SK-N-SH (cell line): ENCODE results near the gene RAPGEF4. TPM values are rescaled to one million over a fixed set of nuclear protein-coding genes. Genes with fewer than 3 reads are reported as not detected.

Experiments used
- CTCF ChIA-PET: fragments of 300-600, 350-600 bp; formaldehyde crosslinking; extraction: SDS; loops from one replicate; lab custom pipeline; 2021; lab: Yijun Ruan, JAX
- POLR2A ChIA-PET: fragments of 350-600 bp; sonication (Branson Sonifier 250); formaldehyde crosslinking; extraction: SDS; loops from one replicate; lab custom pipeline; 2020; ENCODE audit warnings: antibody characterized with exemption, inconsistent platforms; lab: Yijun Ruan, JAX
- DNase-seq: peaks from one replicate; pipeline ENCODE4 v3.0.0; 2012
- H2AFZ ChIP-seq: fragments of 200-600 bp; sonication (generic); 2 replicates; pipeline ENCODE4 v1.8.1; 2016; ENCODE audit warnings: antibody characterized with exemption, mild to moderate bottlenecking, low read depth
- H3F3A ChIP-seq: fragments of 200-600 bp; sonication (generic); replicated peaks from 2 replicates; pipeline ENCODE3; 2016; ENCODE audit warnings: antibody characterized with exemption, mild to moderate bottlenecking; ENCODE audit not compliant: insufficient read depth
- H3K27ac ChIP-seq, 2 experiments: fragments of 200-500 bp in 1 of 2; fragments of 200-600 bp in 1 of 2; sonication (Bioruptor generic) in 1 of 2; sonication (generic), shearing (Covaris generic) in 1 of 2; 2 replicates each; pipeline versions ENCODE4 v1.5.1 to v1.6.1; 2014 to 2016; ENCODE audit warnings: low read depth in 2 of 2, inconsistent platforms in 1 of 2, low read length in 1 of 2, mild to moderate bottlenecking in 1 of 2, mixed read lengths in 1 of 2
- H3K27me3 ChIP-seq: fragments of 200-600 bp; sonication (generic), shearing (Covaris generic); 2 replicates; pipeline ENCODE4 v1.6.1; 2016; ENCODE audit warnings: mixed run types; ENCODE audit not compliant: insufficient read depth
- H3K36me3 ChIP-seq, 2 experiments: fragments of 200-500 bp in 1 of 2; fragments of 200-600 bp in 1 of 2; sonication (Bioruptor generic) in 1 of 2; sonication (generic) in 1 of 2; replicated peaks in 1 of 2; 2 replicates each; pipeline versions ENCODE3 to v1.5.1; 2014 to 2016; ENCODE audit warnings: low read length in 1 of 2, mild to moderate bottlenecking in 1 of 2; ENCODE audit not compliant: insufficient read depth in 2 of 2, control insufficient read depth in 1 of 2
- H3K4me1 ChIP-seq, 2 experiments: fragments of 200-500 bp in 1 of 2; fragments of 200-600 bp in 1 of 2; sonication (Bioruptor generic) in 1 of 2; sonication (generic), shearing (Covaris generic) in 1 of 2; 2 replicates each; pipeline versions ENCODE4 v1.5.1 to v1.6.1; 2014 to 2016; ENCODE audit warnings: low read depth in 1 of 2, low read length in 1 of 2, mixed run types in 1 of 2; ENCODE audit not compliant: insufficient read depth in 2 of 2, control insufficient read depth in 1 of 2
- H3K4me2 ChIP-seq: fragments of 200-600 bp; sonication (generic), shearing (Covaris generic); 2 replicates; pipeline ENCODE4 v1.6.1; 2017; ENCODE audit warnings: mixed run types
- H3K4me3 ChIP-seq, 2 experiments: fragments of 200-500 bp in 1 of 2; fragments of 200-600 bp in 1 of 2; sonication (Bioruptor generic) in 1 of 2; sonication (generic), shearing (Covaris generic) in 1 of 2; 2 replicates each; pipeline versions ENCODE4 v1.5.1 to v1.8.1; 2014 to 2016; ENCODE audit warnings: low read depth in 2 of 2, inconsistent platforms in 1 of 2, low read length in 1 of 2, mild to moderate bottlenecking in 1 of 2, mixed read lengths in 1 of 2, moderate library complexity in 1 of 2
- H3K79me2 ChIP-seq: fragments of 200-600 bp; sonication (generic); 2 replicates; pipeline ENCODE4 v1.8.1; 2017; ENCODE audit warnings: mild to moderate bottlenecking; ENCODE audit not compliant: insufficient read depth
- H3K9ac ChIP-seq: fragments of 200-600 bp; sonication (generic); 2 replicates; pipeline ENCODE4 v1.6.1; 2017; ENCODE audit warnings: mixed run types
- H3K9me2 ChIP-seq: fragments of 200-600 bp; sonication (generic); 2 replicates; pipeline ENCODE4 v1.6.1; 2017; ENCODE audit warnings: mixed run types
- H3K9me3 ChIP-seq: fragments of 200-600 bp; sonication (generic); 2 replicates; pipeline ENCODE4 v1.6.1; 2017; ENCODE audit warnings: mixed run types, mild to moderate bottlenecking, moderate library complexity
- H4K20me1 ChIP-seq: fragments of 200-600 bp; sonication (generic); 2 replicates; pipeline ENCODE4 v1.6.1; 2017; ENCODE audit warnings: mild to moderate bottlenecking, mixed run types; ENCODE audit not compliant: insufficient read depth
- CHD2 ChIP-seq: fragments of 150-350 bp; IDR thresholded peaks from 2 replicates; pipeline ENCODE4 v1.6.1; 2018; ENCODE audit warnings: low read length; ENCODE audit not compliant: partially characterized antibody
- CTCF ChIP-seq: fragments of 200-600 bp; sonication (generic); IDR thresholded peaks from 2 replicates; pipeline ENCODE4 v1.6.1; 2017; ENCODE audit warnings: antibody characterized with exemption, mild to moderate bottlenecking, moderate library complexity
- EP300 ChIP-seq, 2 experiments: IDR thresholded peaks; 2 replicates each; pipeline versions ENCODE4 v1.4.0 to v1.6.1; 2012; ENCODE audit warnings: borderline replicate concordance in 1 of 2, low read depth in 1 of 2, low read length in 1 of 2
- FOXJ3 ChIP-seq: sonication (generic); formaldehyde crosslinking; IDR thresholded peaks from 2 replicates; pipeline ENCODE4 v1.5.1; 2020; ENCODE audit warnings: mild to moderate bottlenecking, missing genetic modification reagents
- FOXM1 ChIP-seq: IDR thresholded peaks from 2 replicates; pipeline ENCODE4 v1.4.0; 2012; ENCODE audit warnings: low read depth, mild to moderate bottlenecking
- GABPA ChIP-seq: IDR thresholded peaks from 2 replicates; pipeline ENCODE4 v1.4.0; 2012; ENCODE audit warnings: low read depth, mild to moderate bottlenecking
- JUND ChIP-seq: IDR thresholded peaks from 2 replicates; pipeline ENCODE4 v1.4.0; 2012
- NRF1 ChIP-seq: IDR thresholded peaks from 2 replicates; pipeline ENCODE4 v1.6.1; 2012; ENCODE audit warnings: low read depth, mild to moderate bottlenecking, low read length
- RAD21 ChIP-seq: IDR thresholded peaks from 2 replicates; pipeline ENCODE4 v1.6.1; 2012; ENCODE audit warnings: mild to moderate bottlenecking, low read length
- RCOR1 ChIP-seq: fragments of 150-350 bp; IDR thresholded peaks from 2 replicates; pipeline ENCODE4 v1.6.1; 2017; ENCODE audit warnings: antibody characterized with exemption, low read length
- REST ChIP-seq: IDR thresholded peaks from 2 replicates; pipeline ENCODE4 v1.6.1; 2012; ENCODE audit warnings: mild to moderate bottlenecking, low read depth, low read length, moderate library complexity
- RFX5 ChIP-seq: IDR thresholded peaks from 2 replicates; pipeline ENCODE4 v1.6.1; 2012; ENCODE audit warnings: mild to moderate bottlenecking, improper control_type of control experiment, low read length
- RXRA ChIP-seq: IDR thresholded peaks from 2 replicates; pipeline ENCODE4 v1.4.0; 2012; ENCODE audit warnings: low read depth, mild to moderate bottlenecking, borderline replicate concordance
- SIN3A ChIP-seq: IDR thresholded peaks from 2 replicates; pipeline ENCODE4 v1.6.1; 2012; ENCODE audit warnings: low read depth, mild to moderate bottlenecking, low read length, moderate library complexity, borderline replicate concordance
- TCF12 ChIP-seq: IDR thresholded peaks from 2 replicates; pipeline ENCODE4 v1.4.0; 2012
- TEAD4 ChIP-seq: IDR thresholded peaks from 2 replicates; pipeline ENCODE4 v1.4.0; 2012; ENCODE audit warnings: mild to moderate bottlenecking, borderline replicate concordance; ENCODE audit not compliant: insufficient read depth
- USF2 ChIP-seq: fragments of 150-350 bp; IDR thresholded peaks from 2 replicates; pipeline ENCODE4 v1.6.1; 2017; ENCODE audit warnings: antibody characterized with exemption, low read length, low read depth, borderline replicate concordance
- YY1 ChIP-seq: IDR thresholded peaks from 2 replicates; pipeline ENCODE4 v1.4.0; 2012; ENCODE audit warnings: low read depth, mild to moderate bottlenecking
- WGBS: methylation state at CpG from one replicate; pipeline ENCODE4 v1.1.6; 2017; ENCODE audit warnings: low lambda C conversion rate; 5-methylcytosine and 5-hydroxymethylcytosine counted together
- polyA plus RNA-seq, 3 experiments: library from polyadenylated mRNA; depleted of rRNA; stranded (reverse); fragments of >200 nt; gene quantifications; 2 replicates each; pipeline ENCODE4 v1.2.3, GENCODE V29; 2012
- TF ChIP-seq, protein P1 (sequence below): fragments of 150-350 bp; IDR thresholded peaks from 2 replicates; pipeline ENCODE4 v1.6.1; 2016; ENCODE audit warnings: mild to moderate bottlenecking, low read depth, low read length
- TF ChIP-seq, protein P2 (sequence below): IDR thresholded peaks from 2 replicates; pipeline ENCODE4 v1.4.0; 2012; ENCODE audit warnings: low read depth, borderline replicate concordance

RAPGEF4 gene
- polyA plus RNA-seq, 1 of the 3 experiments (the other 2 are of a cell fraction), result 0.30 TPM

- Histone ChIP-seq H3K36me3 (no peaks in the 10 kb centered on the region), H3K27ac (no peak overlapping the region; a peak in 1 of 4 replicates), H3K79me2 (no peaks in the 10 kb centered on the region), H3K9me3 (no peaks in the 10 kb centered on the region), H3K4me1 (peaks cover 0 to 4% of the 10 kb centered on the region in 2 experiments; a peak in 2 of 4 replicates), H3K4me3 (no peak overlapping the region), H3K4me2 (no peak overlapping the region), H3F3A (no peaks in the 10 kb centered on the region), H4K20me1 (no peaks in the 10 kb centered on the region), H2AFZ (no peak overlapping the region), H3K27me3 (no peaks in the 10 kb centered on the region), H3K9me2 (no peaks in the 10 kb centered on the region), H3K9ac (no peak overlapping the region)
- WGBS, result 56% methylated on average over 2 of the region's 2 CpGs
- TF ChIP-seq, protein P1, sequence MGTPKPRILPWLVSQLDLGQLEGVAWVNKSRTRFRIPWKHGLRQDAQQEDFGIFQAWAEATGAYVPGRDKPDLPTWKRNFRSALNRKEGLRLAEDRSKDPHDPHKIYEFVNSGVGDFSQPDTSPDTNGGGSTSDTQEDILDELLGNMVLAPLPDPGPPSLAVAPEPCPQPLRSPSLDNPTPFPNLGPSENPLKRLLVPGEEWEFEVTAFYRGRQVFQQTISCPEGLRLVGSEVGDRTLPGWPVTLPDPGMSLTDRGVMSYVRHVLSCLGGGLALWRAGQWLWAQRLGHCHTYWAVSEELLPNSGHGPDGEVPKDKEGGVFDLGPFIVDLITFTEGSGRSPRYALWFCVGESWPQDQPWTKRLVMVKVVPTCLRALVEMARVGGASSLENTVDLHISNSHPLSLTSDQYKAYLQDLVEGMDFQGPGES, result no peak
- TF ChIP-seq RCOR1, result no peak
- TF ChIP-seq TEAD4, result no peak
- no peak for TF ChIP-seq GABPA
- TF ChIP-seq RAD21, result no peak
- no peak for TF ChIP-seq TCF12
- no peak for TF ChIP-seq NRF1
- no peak for TF ChIP-seq CHD2
- TF ChIP-seq FOXJ3 (CRISPR knock-in tag), result no peak
- TF ChIP-seq REST, result no peak
- TF ChIP-seq EP300 (IDR thresholded peaks at IDR 0.05; ENCODE audit: borderline replicate concordance in 1 of 2, low read depth in 1 of 2, low read length in 1 of 2), result no peak
- TF ChIP-seq, protein P2, sequence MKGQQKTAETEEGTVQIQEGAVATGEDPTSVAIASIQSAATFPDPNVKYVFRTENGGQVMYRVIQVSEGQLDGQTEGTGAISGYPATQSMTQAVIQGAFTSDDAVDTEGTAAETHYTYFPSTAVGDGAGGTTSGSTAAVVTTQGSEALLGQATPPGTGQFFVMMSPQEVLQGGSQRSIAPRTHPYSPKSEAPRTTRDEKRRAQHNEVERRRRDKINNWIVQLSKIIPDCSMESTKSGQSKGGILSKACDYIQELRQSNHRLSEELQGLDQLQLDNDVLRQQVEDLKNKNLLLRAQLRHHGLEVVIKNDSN, result no peak
- TF ChIP-seq JUND, result no peak
- no peak for TF ChIP-seq FOXM1
- TF ChIP-seq RFX5, result no peak
- no peak for TF ChIP-seq USF2
- no peak for TF ChIP-seq CTCF
- no peak for TF ChIP-seq SIN3A
- no peak for TF ChIP-seq RXRA
- no peak for TF ChIP-seq YY1
- no peak for DNase-seq
- POLR2A ChIA-PET, result interaction anchor here (0.6 kb wide), 1 partner anchor 20 kb away, joined by 4 read pairs; no protein-coding TSS in a partner anchor
- CTCF ChIA-PET, result interaction anchor here (0.8 to 1.3 kb wide), 4 partner anchors 54 to 71 kb away, joined by 3 to 6 read pairs (median 3); no protein-coding TSS in a partner anchor
Observed at GRCh38 chr2:172877826-172878225, 142.2 kb downstream of the RAPGEF4 start.
